Fibroblast of mammary gland (primary cell): Measurements from ENCODE around the gene RPRD1A.

Source experiments
- DNase-seq: peaks from one replicate; pipeline ENCODE4 v3.0.0-alpha.2; 2010; ENCODE audit warnings: low read depth
- H3K4me3 ChIP-seq: 2 replicates; pipeline ENCODE4 v1.5.1; 2011; ENCODE audit warnings: low read depth, mild to moderate bottlenecking, low read length, moderate library complexity; ENCODE audit not compliant: control insufficient read depth
- TF ChIP-seq, protein P1 (sequence below): conservative IDR thresholded peaks from 2 replicates; pipeline ENCODE4 v1.5.1; 2011; ENCODE audit warnings: low read depth, low read length, inconsistent platforms; ENCODE audit not compliant: control insufficient read depth, insufficient read depth

Gene RPRD1A

DNA sequence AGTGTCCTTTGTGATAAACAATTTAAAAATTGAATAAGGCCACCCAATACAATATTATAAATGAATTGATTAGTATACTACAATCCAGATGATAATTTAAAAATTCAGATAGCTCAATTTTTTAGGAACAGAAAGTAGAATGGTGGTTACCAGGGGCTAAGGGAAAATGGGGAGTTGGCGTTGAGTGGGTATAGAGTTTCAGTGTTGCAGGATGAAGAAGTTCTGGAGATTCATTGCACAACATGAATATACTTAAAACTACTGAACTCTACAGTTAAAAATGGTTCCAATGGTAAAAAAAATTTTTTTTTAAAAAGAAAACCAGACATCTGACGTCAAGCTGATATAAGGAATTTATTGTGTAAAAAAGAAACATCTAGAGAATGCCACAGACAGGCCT is 40.8 kb upstream of the RPRD1A start:
- H3K4me3 ChIP-seq, result no peak overlapping the region
- no peak for DNase-seq
- TF ChIP-seq, protein P1, sequence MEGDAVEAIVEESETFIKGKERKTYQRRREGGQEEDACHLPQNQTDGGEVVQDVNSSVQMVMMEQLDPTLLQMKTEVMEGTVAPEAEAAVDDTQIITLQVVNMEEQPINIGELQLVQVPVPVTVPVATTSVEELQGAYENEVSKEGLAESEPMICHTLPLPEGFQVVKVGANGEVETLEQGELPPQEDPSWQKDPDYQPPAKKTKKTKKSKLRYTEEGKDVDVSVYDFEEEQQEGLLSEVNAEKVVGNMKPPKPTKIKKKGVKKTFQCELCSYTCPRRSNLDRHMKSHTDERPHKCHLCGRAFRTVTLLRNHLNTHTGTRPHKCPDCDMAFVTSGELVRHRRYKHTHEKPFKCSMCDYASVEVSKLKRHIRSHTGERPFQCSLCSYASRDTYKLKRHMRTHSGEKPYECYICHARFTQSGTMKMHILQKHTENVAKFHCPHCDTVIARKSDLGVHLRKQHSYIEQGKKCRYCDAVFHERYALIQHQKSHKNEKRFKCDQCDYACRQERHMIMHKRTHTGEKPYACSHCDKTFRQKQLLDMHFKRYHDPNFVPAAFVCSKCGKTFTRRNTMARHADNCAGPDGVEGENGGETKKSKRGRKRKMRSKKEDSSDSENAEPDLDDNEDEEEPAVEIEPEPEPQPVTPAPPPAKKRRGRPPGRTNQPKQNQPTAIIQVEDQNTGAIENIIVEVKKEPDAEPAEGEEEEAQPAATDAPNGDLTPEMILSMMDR, result no peak

DNA sequence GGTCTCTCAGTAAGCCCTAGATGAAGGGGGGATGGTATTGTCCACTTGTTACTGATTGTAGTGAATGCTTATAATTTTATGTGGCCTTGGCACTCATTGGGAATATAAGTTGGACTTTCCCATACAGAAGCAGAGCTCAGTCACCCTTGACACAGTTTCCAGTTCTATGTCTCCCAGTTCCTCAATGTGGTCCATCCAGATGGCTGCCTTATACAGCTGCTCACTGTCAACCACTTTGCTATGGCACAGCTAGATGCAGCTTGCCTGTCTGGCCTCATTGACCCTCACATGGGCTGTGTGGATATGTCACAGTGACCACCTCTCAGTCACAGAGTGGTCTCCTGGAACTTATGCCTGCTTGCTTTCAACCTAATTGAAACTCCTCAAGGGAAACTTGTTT is 40.1 kb upstream of the RPRD1A start:
- TF ChIP-seq, protein P1, result no peak
- no peak for DNase-seq
- no peak overlapping the region for H3K4me3 ChIP-seq

DNA sequence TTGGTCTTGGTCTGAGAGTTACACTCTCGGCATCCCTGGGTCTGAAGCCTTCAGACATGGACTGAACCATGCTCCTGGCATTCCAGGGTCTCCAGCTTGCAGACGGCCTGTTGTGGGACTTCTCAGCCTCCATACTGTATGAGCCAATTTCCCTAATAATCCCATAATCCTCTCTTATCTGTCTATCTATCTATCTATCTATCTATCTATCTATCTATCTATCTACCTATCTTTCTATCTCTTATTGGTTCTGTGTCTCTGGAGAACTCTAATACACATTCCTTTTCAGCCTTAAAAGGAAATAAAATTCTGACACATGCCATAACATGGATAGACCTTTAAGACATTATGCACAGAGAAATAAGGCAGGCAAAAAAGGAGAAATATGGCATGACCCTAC is 37.4 kb upstream of the RPRD1A start:
- TF ChIP-seq, protein P1, result no peak
- H3K4me3 ChIP-seq, result no peak overlapping the region
- DNase-seq, result no peak

DNA sequence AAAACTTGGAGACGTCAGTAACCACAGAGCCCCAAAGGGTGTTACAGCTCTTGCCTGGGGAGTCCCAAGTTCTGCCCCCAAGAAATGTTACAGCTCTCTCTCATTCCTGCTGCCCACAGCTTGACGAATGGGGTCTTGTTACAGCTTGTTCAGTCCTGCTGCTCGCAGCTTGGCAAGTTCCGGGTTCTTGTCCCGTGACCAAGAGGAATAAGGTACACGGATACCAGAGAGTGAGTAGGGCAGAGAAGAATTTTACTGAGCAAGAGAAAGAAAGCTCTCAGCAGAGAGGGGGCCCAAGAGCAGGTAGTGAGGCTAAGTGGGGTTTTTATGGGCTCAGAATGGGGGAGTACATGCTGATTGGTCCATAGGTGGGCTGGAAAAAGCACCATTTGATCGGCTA is 34.6 kb upstream of the RPRD1A start:
- DNase-seq, result no peak
- TF ChIP-seq, protein P1, result no peak
- no peak overlapping the region for H3K4me3 ChIP-seq

DNA sequence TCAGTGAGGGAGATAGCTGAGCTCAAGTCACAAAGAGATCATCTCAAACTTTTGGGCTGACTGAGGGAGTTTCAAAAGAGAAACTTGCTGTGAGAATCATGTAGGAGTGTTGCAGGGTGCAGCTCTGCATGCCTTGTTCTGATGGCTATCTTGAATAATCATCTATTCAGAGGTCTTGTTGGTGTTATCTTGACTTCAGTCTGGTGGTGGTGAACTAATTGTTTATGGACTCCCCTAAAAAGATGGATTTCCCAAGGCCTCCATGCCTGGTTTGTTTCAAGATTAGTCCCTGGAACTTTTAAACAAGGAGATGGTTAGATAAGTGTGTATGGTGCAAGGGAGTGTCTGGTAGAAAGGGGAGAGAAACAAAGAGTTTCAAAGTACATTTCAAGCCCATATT is 32.0 kb upstream of the RPRD1A start:
- DNase-seq, result no peak
- no peak overlapping the region for H3K4me3 ChIP-seq
- TF ChIP-seq, protein P1, result no peak

DNA sequence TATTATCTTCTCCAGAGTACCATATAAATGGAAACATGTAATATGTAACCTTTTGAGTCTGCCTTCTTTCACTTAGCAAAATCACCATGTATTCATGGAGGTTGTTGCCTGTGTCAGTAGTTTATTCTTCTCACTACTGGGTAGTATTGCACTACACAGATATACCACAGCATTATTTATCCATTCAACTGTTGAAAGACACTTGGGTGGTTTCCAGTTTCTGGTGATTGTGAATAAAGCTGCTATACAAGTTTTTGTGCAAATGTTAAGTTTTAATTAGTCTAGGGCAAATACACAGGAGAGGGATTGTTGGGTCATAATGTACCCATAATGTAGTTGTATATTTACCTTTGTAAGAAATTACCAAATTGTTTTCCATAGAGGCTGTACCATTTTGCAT is 29.6 kb upstream of the RPRD1A start:
- TF ChIP-seq, protein P1, result no peak
- no peak overlapping the region for H3K4me3 ChIP-seq
- no peak for DNase-seq

DNA sequence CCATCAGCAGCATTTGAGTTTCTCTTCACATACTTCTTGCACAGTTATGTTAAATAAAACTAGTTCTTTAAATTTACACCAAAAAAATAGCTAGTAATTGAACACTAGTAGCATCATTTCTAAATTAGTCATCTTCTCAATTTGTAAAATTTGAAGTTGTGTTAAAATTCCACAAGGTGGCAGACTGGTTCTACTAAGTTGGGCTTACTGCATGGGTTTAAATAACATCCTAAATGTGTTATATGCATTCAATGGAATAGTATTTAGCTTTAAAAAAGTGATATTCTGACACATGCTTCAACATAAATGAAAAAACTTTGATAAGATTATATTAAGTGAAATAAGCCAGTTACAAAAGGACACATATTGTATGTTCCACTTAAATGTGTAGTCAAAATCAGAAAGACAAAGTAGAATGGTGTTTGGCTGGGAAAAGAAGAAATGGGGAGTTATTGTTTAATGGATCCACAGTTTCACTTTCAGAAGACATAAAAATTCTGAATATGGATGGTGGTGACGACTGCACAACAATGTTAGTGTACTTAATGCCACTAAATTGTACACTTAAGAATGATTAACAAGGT is 28.7 kb upstream of the RPRD1A start:
- H3K4me3 ChIP-seq, result no peak overlapping the region
- DNase-seq, result peak; percentile 86
- TF ChIP-seq, protein P1, result peak; percentile 55
